SK-N-DZ (cell line): Measurements from ENCODE around the gene RARG. TPM values are rescaled to one million over a fixed set of nuclear protein-coding genes. Genes with fewer than 3 reads are reported as not detected.
A peak's percentile ranks its signal among the peaks of the same experiment; 100 is the strongest.

Experiments used
- DNase-seq: peaks from one replicate; pipeline ENCODE4 v3.0.0-alpha.2; 2015; ENCODE audit warnings: low spot score
- polyA plus RNA-seq, 2 experiments: library from polyadenylated mRNA; depleted of rRNA; stranded (reverse); fragments of >200 nt; gene quantifications; 2 replicates each; pipeline ENCODE4 v1.2.3, GENCODE V29; 2014

Gene RARG
- polyA plus RNA-seq (2014; cell fraction: cytosol; rRNA removed): 0.35 and 2.0 TPM in 2 replicates
- 1.9 and 2.2 TPM in 2 replicates for polyA plus RNA-seq (2014; cell fraction: nucleus; rRNA removed)

DNA sequence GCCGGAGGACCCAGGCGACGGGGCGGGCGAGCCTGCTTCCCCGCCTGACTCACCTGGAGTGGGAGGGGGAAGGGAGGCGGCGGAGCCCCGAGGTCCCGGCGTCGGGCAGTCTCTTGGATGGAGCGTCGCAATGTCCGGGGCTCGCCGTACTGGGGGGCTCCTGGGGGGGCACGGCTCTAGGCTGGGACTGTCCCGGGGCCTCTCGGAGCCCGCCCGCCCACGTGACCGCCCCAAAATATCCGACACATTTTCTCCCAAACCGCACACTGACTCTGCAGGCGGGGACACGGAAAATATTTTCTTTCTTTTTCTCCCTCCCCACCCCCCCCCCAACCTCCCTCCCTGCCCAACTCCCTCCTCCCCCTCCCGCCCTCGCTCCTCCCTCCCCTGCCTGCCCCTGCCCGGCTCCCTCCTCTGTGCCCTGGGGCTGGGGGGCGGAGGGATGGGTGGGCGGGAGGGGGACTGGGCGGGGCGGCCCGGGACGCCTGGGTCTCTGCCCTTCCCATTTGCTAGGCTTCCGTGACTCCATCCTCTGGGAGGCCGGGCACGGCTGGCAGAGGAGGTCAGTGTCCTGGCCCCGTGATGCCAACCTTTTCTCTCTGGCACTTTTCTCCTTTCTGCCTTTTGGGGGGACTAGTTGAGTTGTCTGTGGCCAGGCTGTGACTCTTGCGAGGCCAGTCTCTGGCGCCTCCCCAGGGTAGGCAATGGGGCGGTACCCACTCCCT is at the start of gene RARG:
Gene RARG, minus strand, starts transcription at position 289 of the 725 bp plus-strand sequence. CDS start 4,664 bp downstream, outside the sequence.
- DNase-seq: no peak

GRCh38 chr12:53279888-53280498 is 48.0 kb upstream of the RARG start:
- DNase-seq: no peak

- no peak for DNase-seq
These were observed 47.4 kb upstream of the RARG start for GRCh38 chr12:53279283-53279869.

- DNase-seq: no peak
These were observed 46.0 kb upstream of the RARG start for GRCh38 chr12:53277981-53278380.

DNA sequence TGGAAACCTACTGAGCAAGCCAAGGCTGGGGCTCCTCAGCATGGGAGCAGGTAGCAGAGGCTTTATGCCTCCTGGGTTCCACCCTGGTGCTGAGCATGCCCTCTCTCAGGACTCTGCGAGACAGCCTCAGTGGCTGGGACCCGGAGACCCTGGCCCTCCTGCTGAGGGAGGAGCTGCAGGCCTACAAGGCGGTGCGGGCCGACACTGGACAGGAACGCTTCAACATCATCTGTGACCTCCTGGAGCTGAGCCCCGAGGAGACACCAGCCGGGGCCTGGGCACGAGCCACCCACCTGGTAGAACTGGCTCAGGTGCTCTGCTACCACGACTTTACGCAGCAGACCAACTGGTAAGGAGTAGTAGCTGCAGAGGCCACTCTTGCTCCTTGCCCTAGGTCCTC is 44.5 kb upstream of the RARG start:
- DNase-seq: no peak

- no peak for DNase-seq
These were observed 42.4 kb upstream of the RARG start for GRCh38 chr12:53274445-53274844.

- DNase-seq: no peak
These were observed 36.9 kb upstream of the RARG start for GRCh38 chr12:53268630-53269562.

GRCh38 chr12:53267999-53268629 is 36.1 kb upstream of the RARG start, which contains the start of gene ESPL1:
Gene ESPL1, plus strand, starts transcription at chr12:53268299. Its CDS starts 468 bp downstream, at chr12:53268767.
- peak; percentile 81 for DNase-seq

DNA sequence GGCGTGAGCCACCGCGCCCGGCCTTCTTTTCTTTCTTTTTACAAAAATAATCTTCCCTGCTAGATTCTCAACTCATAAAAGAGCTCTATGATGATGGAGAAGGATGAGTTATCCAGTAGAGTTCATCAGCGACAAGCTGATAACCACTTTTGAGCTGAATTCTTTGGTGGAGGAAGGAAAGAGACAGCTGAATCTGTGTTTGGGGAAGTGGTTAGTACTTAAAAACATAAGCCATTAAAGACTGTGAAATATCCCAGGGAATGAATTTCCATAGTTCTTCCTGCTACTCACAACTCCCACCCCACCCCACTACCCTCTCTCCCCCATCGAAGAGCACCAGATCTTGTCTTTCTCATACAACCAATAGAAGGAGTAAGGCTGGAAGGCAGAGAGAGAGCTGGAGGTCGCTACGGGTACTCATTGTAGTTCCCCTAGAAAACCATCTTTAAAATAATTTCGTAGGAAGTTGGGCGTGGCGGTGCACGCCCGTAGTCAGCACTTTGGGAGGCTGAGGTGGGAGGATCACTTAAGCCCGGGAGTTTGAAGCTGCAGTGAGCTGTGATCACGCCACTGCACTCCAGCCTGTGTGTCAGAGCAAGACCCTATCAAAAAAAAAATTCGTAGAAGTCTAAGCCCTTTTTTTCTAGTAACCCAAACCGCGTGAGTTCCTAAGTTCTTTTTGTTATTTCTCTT is 35.4 kb upstream of the RARG start:
- no peak for DNase-seq

- DNase-seq: no peak
These were observed 33.8 kb upstream of the RARG start for GRCh38 chr12:53265783-53266182.

DNA sequence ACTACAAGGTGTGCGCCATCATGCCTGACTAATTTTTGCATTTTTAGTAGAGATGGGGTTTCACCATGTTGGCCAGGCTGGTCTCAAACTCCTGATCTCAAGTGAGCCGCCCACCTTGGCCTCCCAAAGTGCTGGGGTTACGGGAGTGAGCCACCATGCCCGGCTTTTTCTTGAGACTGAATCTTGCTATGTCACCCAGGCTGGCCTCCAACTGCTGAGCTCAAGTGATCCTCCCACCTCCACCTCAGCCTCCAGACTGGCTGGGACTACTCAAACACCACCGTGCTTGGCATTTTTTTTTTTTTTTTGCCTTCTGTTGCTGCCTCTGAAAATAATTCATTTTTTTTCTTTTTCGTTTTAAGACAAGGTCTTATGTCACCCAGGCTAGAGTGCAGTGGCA is 27.9 kb upstream of the RARG start:
- DNase-seq: no peak

GRCh38 chr12:53258541-53259539 is 26.8 kb upstream of the RARG start:
- DNase-seq: no peak

- DNase-seq: no peak
These were observed 24.0 kb upstream of the RARG start for GRCh38 chr12:53255996-53256395.

DNA sequence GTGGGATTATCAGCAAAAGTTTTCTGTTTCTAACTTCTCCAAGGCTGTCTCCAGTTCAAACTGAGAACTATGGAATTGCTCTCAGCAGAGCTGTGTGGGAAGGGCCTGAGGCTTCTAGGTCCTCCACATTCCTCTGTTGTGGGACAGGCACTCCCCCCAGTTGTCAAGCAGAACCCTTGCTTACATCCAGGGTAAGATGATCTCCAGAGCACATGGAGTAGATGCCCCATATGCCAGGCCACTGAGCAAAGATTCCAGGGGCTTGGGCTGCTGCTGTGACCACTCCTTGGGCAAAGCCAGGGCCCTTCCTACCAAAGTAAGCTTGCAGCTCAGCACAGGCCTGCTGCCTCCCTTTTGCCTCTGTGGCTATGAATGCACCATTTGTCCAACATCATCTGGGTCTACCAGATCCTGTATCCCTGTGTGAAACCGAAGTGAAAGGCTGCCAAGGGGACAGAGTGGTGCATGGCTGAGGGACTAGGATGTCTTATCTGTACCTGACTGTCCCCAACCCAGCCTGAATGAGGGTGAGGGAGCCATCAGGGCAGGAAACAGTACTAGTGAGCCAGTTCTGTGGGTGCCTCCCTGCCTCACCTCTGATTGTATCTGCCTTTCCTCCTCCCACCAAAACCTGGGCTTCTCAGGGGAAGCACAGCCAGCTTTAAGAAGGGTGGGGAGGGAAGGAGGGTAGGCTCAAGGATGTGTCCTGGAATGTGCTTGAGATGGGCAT is 23.0 kb upstream of the RARG start:
- no peak for DNase-seq

GRCh38 chr12:53253298-53253697 is 21.3 kb upstream of the RARG start:
- no peak for DNase-seq

GRCh38 chr12:53252349-53252916 is 20.4 kb upstream of the RARG start:
- DNase-seq: no peak

- DNase-seq: peak; percentile 83
These were observed 19.7 kb upstream of the RARG start for GRCh38 chr12:53251477-53252348.
